ENCODE measurements around the gene HAGH.

HAGH gene

GRCh38 chr16:1777375-1778199, 49.0 kb downstream of the HAGH start:
- Histone ChIP-seq H3K9me3 (ENCODE audit: severe bottlenecking) (no peaks in the 10 kb centered on the region), H3K36me3 (peaks cover 62% of the 10 kb centered on the region), H3K27ac (peak overlapping the region; percentile 32), H3K27me3 (ENCODE audit: insufficient read depth, low read depth, severe bottlenecking) (no peaks in the 10 kb centered on the region), H3K4me3 (ENCODE audit: low read depth, low read length) (no peak overlapping the region)
- DNase-seq = no peak
- no peak for TF ChIP-seq CTCF (IDR thresholded peaks at IDR 0.05; ENCODE audit: low read depth, low read length)

GRCh38 chr16:1776991-1777374, 49.6 kb downstream of the HAGH start:
- peaks cover 68% of the 10 kb centered on the region for H3K36me3 ChIP-seq
- peak overlapping the region; percentile 78 for H3K27ac ChIP-seq
- no peaks in the 10 kb centered on the region for H3K27me3 ChIP-seq (ENCODE audit: insufficient read depth, low read depth, severe bottlenecking)
- no peak for TF ChIP-seq CTCF (IDR thresholded peaks at IDR 0.05; ENCODE audit: low read depth, low read length)
- H3K4me3 ChIP-seq (ENCODE audit: low read depth, low read length) = no peak overlapping the region
- H3K9me3 ChIP-seq (ENCODE audit: severe bottlenecking) = no peaks in the 10 kb centered on the region
- no peak for DNase-seq

- Histone ChIP-seq H3K9me3 (ENCODE audit: severe bottlenecking) (no peaks in the 10 kb centered on the region), H3K27me3 (ENCODE audit: insufficient read depth, low read depth, severe bottlenecking) (no peaks in the 10 kb centered on the region), H3K27ac (peak overlapping the region; percentile 78), H3K4me3 (ENCODE audit: low read depth, low read length) (no peak overlapping the region), H3K36me3 (peaks cover 71% of the 10 kb centered on the region)
- DNase-seq = no peak
- no peak for TF ChIP-seq CTCF (IDR thresholded peaks at IDR 0.05; ENCODE audit: low read depth, low read length)
Observed at GRCh38 chr16:1776672-1776955, 50.0 kb downstream of the HAGH start.

- no peaks in the 10 kb centered on the region for H3K27me3 ChIP-seq (ENCODE audit: insufficient read depth, low read depth, severe bottlenecking)
- H3K27ac ChIP-seq = peak overlapping the region; percentile 78
- peak; percentile 59 for DNase-seq
- H3K9me3 ChIP-seq (ENCODE audit: severe bottlenecking) = no peaks in the 10 kb centered on the region
- peaks cover 70% of the 10 kb centered on the region for H3K36me3 ChIP-seq
- no peak overlapping the region for H3K4me3 ChIP-seq (ENCODE audit: low read depth, low read length)
- no peak for TF ChIP-seq CTCF (IDR thresholded peaks at IDR 0.05; ENCODE audit: low read depth, low read length)
Observed at GRCh38 chr16:1775846-1776671, 50.6 kb downstream of the HAGH start.

- no peaks in the 10 kb centered on the region for H3K27me3 ChIP-seq (ENCODE audit: insufficient read depth, low read depth, severe bottlenecking)
- no peak for TF ChIP-seq CTCF (IDR thresholded peaks at IDR 0.05; ENCODE audit: low read depth, low read length)
- no peak overlapping the region for H3K4me3 ChIP-seq (ENCODE audit: low read depth, low read length)
- no peak for DNase-seq
- H3K9me3 ChIP-seq (ENCODE audit: severe bottlenecking) = no peaks in the 10 kb centered on the region
- peaks cover 64% of the 10 kb centered on the region for H3K36me3 ChIP-seq
- peak overlapping the region; percentile 78 for H3K27ac ChIP-seq
Observed at GRCh38 chr16:1775006-1775845, 51.4 kb downstream of the HAGH start.
